GM12878 (cell line): ENCODE results near the gene ZSCAN4. TPM values are rescaled to one million over a fixed set of nuclear protein-coding genes. Genes with fewer than 3 reads are reported as not detected.

Experiments
- ATAC-seq: fragments of 200-7000 bp; cut with Tn5 transposase; 3 replicates; pipeline ENCODE4 v1.9.1; 2020; ENCODE audit warnings: mild to moderate bottlenecking, moderate library complexity
- Bru-seq: library from RNA; stranded (reverse); fragments of 400-500 nt; gene quantifications from one replicate; lab custom pipeline; 2021; lab: Mats Ljungman, UMichigan
- BruChase-seq, 2 experiments: library from RNA; stranded (reverse); fragments of 400-500 nt; gene quantifications; one replicate each; lab custom pipeline; 2021; lab: Mats Ljungman, UMichigan
- BruUV-seq: library from RNA; stranded (reverse); fragments of 400-500 nt; replicated peaks from 2 replicates; lab custom pipeline; 2021; lab: Mats Ljungman, UMichigan
- CTCF ChIA-PET: fragments of 300-600 bp; sonication (Branson Sonifier 250); formaldehyde crosslinking; extraction: SDS; loops from one replicate; lab custom pipeline; 2021; ENCODE audit warnings: inconsistent platforms; lab: Yijun Ruan, JAX
- POLR2A ChIA-PET: fragments of 350-600 bp; formaldehyde crosslinking; extraction: SDS; loops from one replicate; lab custom pipeline; 2021; ENCODE audit warnings: inconsistent platforms; lab: Charles Lee
- RAD21 ChIA-PET: fragments of 300-600 bp; sonication (Branson Sonifier 250); formaldehyde crosslinking; loops from one replicate; lab custom pipeline; 2023; ENCODE audit warnings: antibody characterized with exemption; ENCODE audit not compliant: unreplicated experiment; lab: Charles Lee
- SMC1A ChIA-PET: fragments of 300-600 bp; sonication (Branson Sonifier 250); formaldehyde crosslinking; loops from one replicate; lab custom pipeline; 2023; ENCODE audit not compliant: unreplicated experiment, uncharacterized antibody; lab: Charles Lee
- DNase-seq: peaks from one replicate; pipeline ENCODE4 v3.0.0-alpha.2; 2011; ENCODE audit warnings: low read depth, low spot score
- FAIRE-seq: peaks from 3 replicates; lab custom pipeline; 2011; peaks lifted over from hg19 to GRCh38; lab: Jason Lieb, UNC
- H2AFZ ChIP-seq: 2 replicates; pipeline ENCODE4 v1.6.0; 2011; ENCODE audit warnings: low read depth, low read length, control low read depth; ENCODE audit not compliant: control insufficient read depth
- H3K27ac ChIP-seq: 2 replicates; pipeline ENCODE4 v1.5.1; 2011; ENCODE audit warnings: control low read depth; ENCODE audit not compliant: control insufficient read depth, insufficient read depth
- H3K27me3 ChIP-seq, 2 experiments: replicated peaks in 1 of 2; 2 replicates each; pipeline versions ENCODE4 v1.6.0 to v1.6.1; 2011; ENCODE audit warnings: low read length in 1 of 2; ENCODE audit not compliant: control insufficient read depth in 2 of 2, insufficient read depth in 2 of 2
- H3K36me3 ChIP-seq, 2 experiments: 2 replicates each; pipeline ENCODE4 v1.5.1; 2011; ENCODE audit warnings: low read length in 1 of 2; ENCODE audit not compliant: control insufficient read depth in 2 of 2, insufficient read depth in 2 of 2
- H3K4me1 ChIP-seq: 2 replicates; pipeline ENCODE4 v1.6.1; 2011; ENCODE audit warnings: mild to moderate bottlenecking, low read length, moderate library complexity, mixed read lengths; ENCODE audit not compliant: control insufficient read depth, insufficient read depth
- H3K4me2 ChIP-seq: 2 replicates; pipeline ENCODE4 v1.6.0; 2011; ENCODE audit warnings: control low read depth; ENCODE audit not compliant: control insufficient read depth, insufficient read depth
- H3K4me3 ChIP-seq: fragments of 200-600 bp; sonication (generic); 2 replicates; pipeline ENCODE4 v1.5.1; 2016
- H3K79me2 ChIP-seq: 2 replicates; pipeline ENCODE4 v1.6.0; 2011; ENCODE audit warnings: low read length; ENCODE audit not compliant: control insufficient read depth, insufficient read depth
- H3K9ac ChIP-seq: 2 replicates; pipeline ENCODE4 v1.8.0; 2011; ENCODE audit warnings: low read length, control low read depth, mixed read lengths; ENCODE audit not compliant: control insufficient read depth, insufficient read depth
- H3K9me3 ChIP-seq: replicated peaks from 3 replicates; pipeline ENCODE4 v1.5.1; 2011; ENCODE audit warnings: mild to moderate bottlenecking, low read length; ENCODE audit not compliant: control insufficient read depth, insufficient read depth
- H4K20me1 ChIP-seq: 2 replicates; pipeline ENCODE4 v1.6.0; 2011; ENCODE audit not compliant: control insufficient read depth, insufficient read depth
- BCL11A ChIP-seq: IDR thresholded peaks from 2 replicates; pipeline ENCODE4 v1.6.1; 2011; ENCODE audit warnings: low read depth, low read length
- CBX3 ChIP-seq: fragments of 200-600 bp; sonication (generic); IDR thresholded peaks from 2 replicates; pipeline ENCODE4 v1.6.1; 2016; ENCODE audit warnings: low read depth, borderline replicate concordance
- EED ChIP-seq: sonication (generic); IDR thresholded peaks from 2 replicates; pipeline ENCODE4 v1.6.1; 2016; ENCODE audit warnings: antibody characterized with exemption, low read depth
- HDAC6 ChIP-seq: fragments of 200-600 bp; sonication (generic); IDR thresholded peaks from one replicate; pipeline ENCODE4 v1.8.0; 2017; ENCODE audit warnings: antibody characterized with exemption; ENCODE audit not compliant: unreplicated experiment
- MEF2B ChIP-seq: fragments of 450-650 bp; IDR thresholded peaks from 2 replicates; pipeline ENCODE4 v1.6.1; 2018; ENCODE audit warnings: mild to moderate bottlenecking, moderate library complexity; ENCODE audit not compliant: partially characterized antibody, poor library complexity, severe bottlenecking
- RAD21 ChIP-seq: IDR thresholded peaks from 2 replicates; pipeline ENCODE4 v1.6.1; 2011; ENCODE audit warnings: mild to moderate bottlenecking, low read depth, low read length, moderate library complexity; ENCODE audit not compliant: insufficient read depth
- SMAD1 ChIP-seq: fragments of 450-650 bp; IDR thresholded peaks from 2 replicates; pipeline ENCODE4 v1.6.1; 2018; ENCODE audit warnings: mild to moderate bottlenecking, low read depth; ENCODE audit not compliant: partially characterized antibody
- SPI1 ChIP-seq: IDR thresholded peaks from 2 replicates; pipeline ENCODE4 v1.6.1; 2011; ENCODE audit warnings: low read depth, mild to moderate bottlenecking, low read length, moderate library complexity, borderline replicate concordance; ENCODE audit not compliant: insufficient read depth
- TBL1XR1 ChIP-seq: IDR thresholded peaks from 2 replicates; pipeline ENCODE4 v1.6.1; 2012; ENCODE audit warnings: low read depth, low read length, improper control_type of control experiment
- TCF7 ChIP-seq: IDR thresholded peaks from 2 replicates; pipeline ENCODE4 v1.6.1; 2014; ENCODE audit warnings: antibody characterized with exemption, borderline replicate concordance
- ZBED1 ChIP-seq: IDR thresholded peaks from 2 replicates; pipeline ENCODE4 v1.6.1; 2016; ENCODE audit warnings: borderline replicate concordance
- ZNF217 ChIP-seq: fragments of 450-650 bp; IDR thresholded peaks from 2 replicates; pipeline ENCODE4 v1.6.1; 2017; ENCODE audit warnings: antibody characterized with exemption, mild to moderate bottlenecking
- ZSCAN29 ChIP-seq: fragments of 450-650 bp; IDR thresholded peaks from 2 replicates; pipeline ENCODE4 v1.6.1; 2017; ENCODE audit warnings: mild to moderate bottlenecking, moderate library complexity
- WGBS: methylation state at CpG from one replicate; pipeline ENCODE4 v1.1.6; 2016; ENCODE audit warnings: low lambda C conversion rate; ENCODE audit not compliant: insufficient replicate concordance, insufficient coverage; ENCODE audit errors: missing lambda C conversion rate; 5-methylcytosine and 5-hydroxymethylcytosine counted together
- in situ Hi-C: fragments of 300-500 bp; cut with MboI; formaldehyde crosslinking; loops from 9 replicates; pipeline ENCODE4 v1.14.3; 2018; ENCODE audit warnings: mixed read lengths
- intact Hi-C: fragments of 100-400 bp; cut with micrococcal nuclease; formaldehyde crosslinking; loops from one replicate; pipeline ENCODE4 v1.14.2; 2022; ENCODE audit not compliant: unreplicated experiment
- long read RNA-seq, 2 experiments: library from polyadenylated mRNA; unstranded; transcript quantifications; one replicate each; pipeline ENCODE4 v2.0.0, GENCODE V29; 2019 to 2020
- polyA minus RNA-seq, 3 experiments: library from RNA; depleted of rRNA, polyadenylated mRNA; stranded (reverse); fragments of >200 nt; gene quantifications; 2 replicates each; pipeline ENCODE4 v1.2.3, GENCODE V29; 2011
- polyA plus RNA-seq, 11 experiments: library from polyadenylated mRNA; depleted of rRNA in 4 of 11; unstranded in 6 of 11; stranded (reverse) in 5 of 11; fragments of >200 nt; fragmentation: Nextera tagmentation in 4 of 11; fragmentation: Illumina TruSeq in 1 of 11; extraction: Ambion mirVana in 4 of 11; extraction: Trizol in 1 of 11; gene quantifications; 1 replicate in 1 of 11; 2 replicates in 10 of 11; pipeline versions ENCODE4 v1.2.1 to v1.2.3, GENCODE V29; 2011 to 2016; ENCODE audit warnings: inconsistent platforms in 2 of 11, missing spikeins in 2 of 11, low read depth in 1 of 11
- total RNA-seq, 4 experiments: library from RNA; depleted of rRNA in 3 of 4; stranded (reverse); fragments of >200 nt in 3 of 4; fragmentation: Illumina TruSeq in 1 of 4; extraction: Trizol in 1 of 4; gene quantifications; 2 replicates each; pipeline versions ENCODE4 v1.2.1 to v1.2.3, GENCODE V29; 2013 to 2021

The ZSCAN4 gene, protein sequence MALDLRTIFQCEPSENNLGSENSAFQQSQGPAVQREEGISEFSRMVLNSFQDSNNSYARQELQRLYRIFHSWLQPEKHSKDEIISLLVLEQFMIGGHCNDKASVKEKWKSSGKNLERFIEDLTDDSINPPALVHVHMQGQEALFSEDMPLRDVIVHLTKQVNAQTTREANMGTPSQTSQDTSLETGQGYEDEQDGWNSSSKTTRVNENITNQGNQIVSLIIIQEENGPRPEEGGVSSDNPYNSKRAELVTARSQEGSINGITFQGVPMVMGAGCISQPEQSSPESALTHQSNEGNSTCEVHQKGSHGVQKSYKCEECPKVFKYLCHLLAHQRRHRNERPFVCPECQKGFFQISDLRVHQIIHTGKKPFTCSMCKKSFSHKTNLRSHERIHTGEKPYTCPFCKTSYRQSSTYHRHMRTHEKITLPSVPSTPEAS
- 0.19 TPM in 1 of 2 replicates, not detected in the other for total RNA-seq (2013; cell fraction: nucleolus; rRNA removed)
- not detected in 2 replicates for total RNA-seq (2014; rRNA removed)
- total RNA-seq (2014; rRNA removed; fragmentation: Illumina TruSeq; extraction: Trizol), result not detected in 2 replicates
- not detected in 2 replicates for total RNA-seq (2021)
- not detected for polyA plus RNA-seq (2011; ENCODE audit: low read depth)
- 0.04 and 0.10 TPM in 2 replicates for polyA plus RNA-seq (2011; rRNA removed)
- 0.03 TPM in 1 of 2 replicates, not detected in the other for polyA plus RNA-seq (2011; cell fraction: cytosol; rRNA removed)
- polyA plus RNA-seq (2011; cell fraction: nucleus; rRNA removed), result 0.07 and 0.10 TPM in 2 replicates
- 0.07 TPM in 1 of 2 replicates, not detected in the other for polyA plus RNA-seq (2012)
- polyA plus RNA-seq (2014; fragmentation: Illumina TruSeq; extraction: Trizol), result 0.06 TPM in 1 of 2 replicates, not detected in the other
- polyA plus RNA-seq (2014; fragmentation: Nextera tagmentation; extraction: Ambion mirVana), result under 1 TPM in 1 of 2 experiments, not detected in 1; 0.04 TPM
- polyA plus RNA-seq (2014; rRNA removed), result not detected in 2 replicates
- not detected for polyA plus RNA-seq (2016; fragmentation: Nextera tagmentation; extraction: Ambion mirVana)
- not detected in 2 replicates for polyA minus RNA-seq (2011; rRNA and poly(A)+ RNA removed)
- not detected in 2 replicates for polyA minus RNA-seq (2011; cell fraction: cytosol; rRNA and poly(A)+ RNA removed)
- polyA minus RNA-seq (2011; cell fraction: nucleus; rRNA and poly(A)+ RNA removed), result not detected in 2 replicates
- percentile 16 among the genes with signal in this experiment for Bru-seq, nascent RNA
- percentile 8 among the genes with signal in this experiment for BruChase-seq, experiment 1, labeled RNA remaining after a 6-hour chase
- BruChase-seq, experiment 2, labeled RNA remaining after a 2-hour chase, result percentile 19 among the genes with signal in this experiment
- long read RNA-seq, experiment 1, result 0 reads
- long read RNA-seq, experiment 2, result 0 reads

DNA sequence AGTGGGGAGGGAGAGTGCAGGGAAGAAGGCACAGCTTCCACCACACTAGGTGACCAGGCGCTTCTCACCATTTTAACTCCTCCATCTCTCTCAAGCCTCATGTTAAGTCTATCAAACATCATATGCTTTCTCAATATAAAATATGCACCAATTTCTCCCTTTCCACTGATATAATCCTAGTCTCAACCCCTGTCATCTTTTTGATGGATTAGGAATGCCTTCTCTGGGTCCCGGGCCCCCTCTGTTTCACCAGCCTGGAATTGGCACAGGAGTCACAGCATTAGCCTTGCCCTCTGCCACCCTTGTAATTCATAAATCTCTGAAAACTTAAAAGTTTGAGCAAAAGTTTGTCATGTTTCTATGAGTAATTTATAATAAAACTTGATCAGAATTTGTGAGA is at the start of gene ZSCAN4:
TSS of gene ZSCAN4 (plus strand) at position 301 of the 400 bp plus-strand sequence. CDS start 7,211 bp downstream, outside the sequence.
- H3K27me3 ChIP-seq, result no peaks in the 10 kb centered on the region; a peak in 1 of 4 replicates
- 58% methylated on average over 2 of the region's 2 CpGs for WGBS
- DNase-seq, result no peak
- BruUV-seq, result no TSS peak
- ChIA-PET CTCF (no interaction called here), RAD21 (no interaction called here), POLR2A (no interaction called here), SMC1A (no interaction called here)
- H2AFZ ChIP-seq, result no peak within 1 kb of the TSS
- TF ChIP-seq BCL11A (no peak), ZNF217 (no peak), EED (no peak), ZBED1 (no peak), TCF7 (no peak), RAD21 (no peak), MEF2B (no peak), TBL1XR1 (no peak), ZSCAN29 (no peak), CBX3 (no peak), SPI1 (no peak), SMAD1 (no peak), HDAC6 (no peak)
- H4K20me1 ChIP-seq, result no peaks in the 10 kb centered on the region
- in situ Hi-C loops (no loop called here), intact Hi-C loops (no loop called here)
- no peaks in the 10 kb centered on the region for H3K79me2 ChIP-seq
- no peaks in the 10 kb centered on the region; the same call in 2 of the 3 replicates for H3K9me3 ChIP-seq
- no peak for FAIRE-seq
- no peak within 1 kb of the TSS for H3K4me2 ChIP-seq
- H3K36me3 ChIP-seq, result no peaks in the 10 kb centered on the region
- H3K4me3 ChIP-seq, result no peak within 1 kb of the TSS
- H3K27ac ChIP-seq, result no peak within 1 kb of the TSS
- ATAC-seq, result no peak
- no peak within 1 kb of the TSS for H3K9ac ChIP-seq
- no peaks in the 10 kb centered on the region for H3K4me1 ChIP-seq
